Neural crest cell (in vitro differentiated cells): ENCODE data around the gene ALDH1B1. TPM values are rescaled to one million over a fixed set of nuclear protein-coding genes. Genes with fewer than 3 reads are reported as not detected.
"Not testable (repeated sequence)": the region's sequence is repeated elsewhere in the genome, so short reads cannot be mapped to it uniquely, and the experiment has no call there.

Source experiments
- DNase-seq: peaks from one replicate; pipeline ENCODE4 v3.0.0; 2021; ENCODE audit warnings: low read depth, mixed read lengths, low spot score
- H3K27ac Mint-ChIP-seq: one replicate; pipeline ENCODE4 v1.8.0; 2021; ENCODE audit warnings: mild to moderate bottlenecking, mixed read lengths; ENCODE audit not compliant: unreplicated experiment
- H3K27me3 Mint-ChIP-seq: 2 replicates; pipeline ENCODE4 v1.8.0; 2021; ENCODE audit warnings: low read depth, mild to moderate bottlenecking, mixed read lengths
- H3K36me3 Mint-ChIP-seq: 2 replicates; pipeline ENCODE4 v1.8.0; 2021; ENCODE audit warnings: low read depth, mild to moderate bottlenecking, mixed read lengths
- H3K4me1 Mint-ChIP-seq: 2 replicates; pipeline ENCODE4 v1.8.0; 2021; ENCODE audit warnings: mixed read lengths
- H3K4me3 Mint-ChIP-seq: one replicate; pipeline ENCODE4 v1.8.0; 2021; ENCODE audit warnings: mild to moderate bottlenecking, mixed read lengths
- H3K9me3 Mint-ChIP-seq: 2 replicates; pipeline ENCODE4 v1.8.0; 2021; ENCODE audit warnings: mixed read lengths
- total RNA-seq: library from RNA; stranded (reverse); gene quantifications from 2 replicates; pipeline ENCODE4 v1.2.1, GENCODE V29; 2021
- TF ChIP-seq, protein P1 (sequence below): fragments of 200-600 bp; sonication (generic); conservative IDR thresholded peaks from 2 replicates; pipeline ENCODE4 v1.5.0; 2021; ENCODE audit warnings: antibody characterized with exemption, mild to moderate bottlenecking

ALDH1B1 gene
- total RNA-seq, 1 donor from 2014 or later, result 32.9 TPM

DNA sequence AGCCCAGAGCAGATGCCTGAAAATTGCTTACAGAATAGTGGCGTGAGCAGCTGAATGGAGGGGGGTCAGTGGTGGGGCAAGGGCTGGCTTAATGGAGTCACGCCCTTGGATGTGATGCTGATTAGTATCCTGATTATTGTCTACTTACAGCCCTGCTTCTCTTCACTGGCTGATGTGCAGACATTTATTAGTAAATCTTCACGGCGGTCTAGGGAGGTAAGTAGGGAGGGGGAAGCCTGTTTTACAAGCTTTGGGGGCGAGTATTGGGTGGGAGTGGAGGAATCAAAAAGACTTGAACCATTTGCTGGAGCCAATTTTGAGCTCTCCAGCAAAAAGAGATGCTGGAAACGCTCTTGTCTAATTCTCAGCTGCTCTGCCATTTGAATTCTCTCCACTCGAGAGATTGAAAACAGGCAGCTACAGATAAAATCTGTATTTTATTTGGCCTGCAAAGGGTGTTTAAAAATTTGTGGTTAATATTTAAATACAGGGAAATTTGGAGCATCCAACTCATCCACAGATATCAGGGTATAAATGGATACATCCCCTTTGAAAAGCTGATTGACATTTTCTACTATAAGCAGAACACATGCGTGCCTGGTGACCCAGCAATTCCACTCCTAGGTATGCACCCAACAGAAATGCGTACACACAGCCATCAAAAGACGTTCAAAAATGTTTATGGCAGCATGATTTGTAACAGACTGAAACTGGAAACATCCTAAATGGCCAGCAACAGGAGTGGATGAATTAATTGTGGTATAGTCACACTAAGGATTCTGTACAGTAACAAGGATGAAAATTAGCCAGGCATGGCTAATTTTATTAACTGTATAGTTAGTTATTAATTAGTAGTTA lies 19.5 kb upstream of the ALDH1B1 start:
- no peak overlapping the region for H3K27ac Mint-ChIP-seq
- H3K4me3 Mint-ChIP-seq, result no peak overlapping the region
- peaks cover 15% of the 10 kb centered on the region for H3K27me3 Mint-ChIP-seq
- no peaks in the 10 kb centered on the region for H3K9me3 Mint-ChIP-seq
- TF ChIP-seq, protein P1, sequence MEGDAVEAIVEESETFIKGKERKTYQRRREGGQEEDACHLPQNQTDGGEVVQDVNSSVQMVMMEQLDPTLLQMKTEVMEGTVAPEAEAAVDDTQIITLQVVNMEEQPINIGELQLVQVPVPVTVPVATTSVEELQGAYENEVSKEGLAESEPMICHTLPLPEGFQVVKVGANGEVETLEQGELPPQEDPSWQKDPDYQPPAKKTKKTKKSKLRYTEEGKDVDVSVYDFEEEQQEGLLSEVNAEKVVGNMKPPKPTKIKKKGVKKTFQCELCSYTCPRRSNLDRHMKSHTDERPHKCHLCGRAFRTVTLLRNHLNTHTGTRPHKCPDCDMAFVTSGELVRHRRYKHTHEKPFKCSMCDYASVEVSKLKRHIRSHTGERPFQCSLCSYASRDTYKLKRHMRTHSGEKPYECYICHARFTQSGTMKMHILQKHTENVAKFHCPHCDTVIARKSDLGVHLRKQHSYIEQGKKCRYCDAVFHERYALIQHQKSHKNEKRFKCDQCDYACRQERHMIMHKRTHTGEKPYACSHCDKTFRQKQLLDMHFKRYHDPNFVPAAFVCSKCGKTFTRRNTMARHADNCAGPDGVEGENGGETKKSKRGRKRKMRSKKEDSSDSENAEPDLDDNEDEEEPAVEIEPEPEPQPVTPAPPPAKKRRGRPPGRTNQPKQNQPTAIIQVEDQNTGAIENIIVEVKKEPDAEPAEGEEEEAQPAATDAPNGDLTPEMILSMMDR, result no peak
- no peak for DNase-seq
- H3K36me3 Mint-ChIP-seq, result no peaks in the 10 kb centered on the region
- peaks cover 22% of the 10 kb centered on the region for H3K4me1 Mint-ChIP-seq

DNA sequence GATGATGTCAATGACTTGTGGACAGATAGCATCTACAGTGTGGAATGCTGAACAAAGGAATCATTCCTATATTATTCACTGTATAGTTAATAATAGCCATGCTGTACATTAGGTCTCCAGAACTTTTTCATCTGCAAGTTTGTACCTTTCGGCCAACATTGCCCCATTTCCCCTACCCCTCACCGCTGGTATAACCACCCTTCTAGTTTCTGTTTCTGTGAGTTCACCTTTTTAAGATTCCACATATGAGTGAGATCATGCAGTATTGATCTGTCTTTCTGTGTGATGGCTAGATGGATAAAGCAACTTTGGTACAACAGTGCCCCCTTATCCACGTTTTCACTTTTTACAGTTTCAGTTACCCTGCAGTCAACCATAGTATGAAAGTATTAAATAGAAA lies 18.8 kb upstream of the ALDH1B1 start:
- Mint-ChIP-seq H3K36me3 (no peaks in the 10 kb centered on the region), H3K27ac (no peak overlapping the region), H3K4me1 (peaks cover 25% of the 10 kb centered on the region), H3K27me3 (peaks cover 15% of the 10 kb centered on the region), H3K9me3 (no peaks in the 10 kb centered on the region), H3K4me3 (no peak overlapping the region)
- no peak for DNase-seq
- TF ChIP-seq, protein P1, result no peak

DNA sequence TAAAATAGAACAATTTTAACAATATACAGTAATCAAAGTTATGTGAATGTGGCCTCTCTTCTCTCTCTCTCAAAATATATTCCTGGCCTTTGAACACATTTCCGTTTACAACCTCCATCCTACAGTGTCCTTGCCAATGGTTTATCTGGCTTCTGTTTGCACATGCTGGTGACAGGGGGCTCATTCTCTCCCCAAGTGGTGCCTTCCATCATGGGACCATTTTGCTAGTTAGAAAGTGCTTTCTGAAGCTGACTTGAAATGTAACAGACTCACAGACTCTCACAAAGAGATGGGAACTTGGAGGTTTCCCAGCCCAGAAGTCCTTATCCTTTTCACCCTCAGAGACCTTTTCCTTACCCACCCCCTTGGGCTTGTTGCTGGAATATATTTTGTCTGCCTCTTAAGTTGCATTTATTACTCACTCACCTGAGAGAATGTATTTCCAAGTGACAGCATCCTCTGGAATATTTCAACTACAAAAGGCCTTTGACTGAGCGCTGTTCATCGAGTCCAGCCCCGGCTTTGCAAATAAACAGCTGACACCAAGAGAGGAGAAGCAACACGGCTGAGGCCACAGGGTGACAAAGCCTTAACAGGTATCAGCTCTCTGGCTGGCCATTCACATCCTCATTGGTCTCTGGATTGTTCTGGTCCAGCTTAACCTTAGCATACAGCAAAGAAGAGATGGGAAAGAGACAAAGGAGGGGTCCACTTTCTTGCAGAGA lies 17.5 kb upstream of the ALDH1B1 start:
- H3K27ac Mint-ChIP-seq, result peak overlapping the region; percentile 12
- H3K4me1 Mint-ChIP-seq, result peaks cover 25% of the 10 kb centered on the region
- H3K27me3 Mint-ChIP-seq, result peaks cover 12% of the 10 kb centered on the region
- H3K36me3 Mint-ChIP-seq, result no peaks in the 10 kb centered on the region
- DNase-seq, result no peak
- TF ChIP-seq, protein P1, result no peak
- no peaks in the 10 kb centered on the region for H3K9me3 Mint-ChIP-seq
- H3K4me3 Mint-ChIP-seq, result no peak overlapping the region

DNA sequence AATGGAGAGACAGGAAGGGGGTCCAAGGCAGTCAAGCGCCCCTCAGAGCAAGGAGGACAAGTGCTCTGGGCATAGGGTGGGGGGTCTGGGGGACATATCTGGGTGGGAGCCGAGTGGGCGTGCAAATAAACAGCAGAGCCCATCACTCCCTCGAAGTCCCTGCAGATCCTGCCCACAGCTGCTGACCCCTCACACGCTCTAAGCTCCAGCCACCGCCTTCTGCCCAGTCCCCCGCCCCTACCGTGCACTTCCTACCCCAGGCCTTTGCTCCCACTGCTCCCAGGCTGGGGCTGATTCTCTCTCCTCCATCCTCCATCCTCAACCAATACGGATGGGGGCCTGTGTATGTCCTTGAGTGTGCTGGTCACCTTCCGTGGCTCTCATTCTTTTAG lies 16.9 kb upstream of the ALDH1B1 start:
- Mint-ChIP-seq H3K27me3 (peaks cover 12% of the 10 kb centered on the region), H3K9me3 (no peaks in the 10 kb centered on the region), H3K36me3 (no peaks in the 10 kb centered on the region), H3K4me3 (no peak overlapping the region), H3K27ac (no peak overlapping the region), H3K4me1 (peaks cover 26% of the 10 kb centered on the region)
- TF ChIP-seq, protein P1, result no peak
- DNase-seq, result no peak

DNA sequence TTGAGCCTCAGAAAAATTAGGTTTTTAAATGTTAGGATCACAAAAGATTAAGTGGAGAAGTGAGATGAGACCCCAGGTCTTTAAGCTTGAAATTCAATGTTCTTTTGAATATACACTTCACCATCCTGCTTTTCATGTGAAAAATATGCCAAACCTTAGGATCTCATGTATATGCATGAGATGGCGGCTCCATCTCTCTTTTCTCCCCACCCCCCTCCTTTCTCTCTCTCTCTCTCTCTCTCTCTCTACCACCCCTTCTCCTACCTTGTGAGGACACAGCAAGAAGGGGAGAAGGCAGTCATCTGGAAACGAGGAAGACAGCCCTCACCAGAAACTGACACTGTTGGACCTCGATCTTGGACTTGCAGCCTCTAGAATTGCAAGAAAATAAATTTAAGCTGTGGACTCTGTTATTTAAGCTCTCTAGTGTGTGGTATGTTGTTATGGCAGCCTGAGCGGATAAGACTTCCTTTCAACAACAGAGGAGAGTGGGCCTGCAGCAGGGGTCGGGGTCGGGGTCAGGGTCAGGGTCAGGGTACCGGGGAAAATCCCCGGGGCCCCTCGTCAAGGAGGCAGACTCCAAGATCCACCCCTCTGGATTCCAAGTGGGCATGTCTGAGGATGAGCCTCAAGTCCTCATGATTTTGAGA lies 16.4 kb upstream of the ALDH1B1 start:
- H3K27ac Mint-ChIP-seq, result no peak overlapping the region
- TF ChIP-seq, protein P1, result no peak
- H3K27me3 Mint-ChIP-seq, result peaks cover 12% of the 10 kb centered on the region
- no peaks in the 10 kb centered on the region for H3K36me3 Mint-ChIP-seq
- H3K9me3 Mint-ChIP-seq, result no peaks in the 10 kb centered on the region
- no peak for DNase-seq
- H3K4me3 Mint-ChIP-seq, result peak overlapping the region; percentile 16
- H3K4me1 Mint-ChIP-seq, result peaks cover 32% of the 10 kb centered on the region

DNA sequence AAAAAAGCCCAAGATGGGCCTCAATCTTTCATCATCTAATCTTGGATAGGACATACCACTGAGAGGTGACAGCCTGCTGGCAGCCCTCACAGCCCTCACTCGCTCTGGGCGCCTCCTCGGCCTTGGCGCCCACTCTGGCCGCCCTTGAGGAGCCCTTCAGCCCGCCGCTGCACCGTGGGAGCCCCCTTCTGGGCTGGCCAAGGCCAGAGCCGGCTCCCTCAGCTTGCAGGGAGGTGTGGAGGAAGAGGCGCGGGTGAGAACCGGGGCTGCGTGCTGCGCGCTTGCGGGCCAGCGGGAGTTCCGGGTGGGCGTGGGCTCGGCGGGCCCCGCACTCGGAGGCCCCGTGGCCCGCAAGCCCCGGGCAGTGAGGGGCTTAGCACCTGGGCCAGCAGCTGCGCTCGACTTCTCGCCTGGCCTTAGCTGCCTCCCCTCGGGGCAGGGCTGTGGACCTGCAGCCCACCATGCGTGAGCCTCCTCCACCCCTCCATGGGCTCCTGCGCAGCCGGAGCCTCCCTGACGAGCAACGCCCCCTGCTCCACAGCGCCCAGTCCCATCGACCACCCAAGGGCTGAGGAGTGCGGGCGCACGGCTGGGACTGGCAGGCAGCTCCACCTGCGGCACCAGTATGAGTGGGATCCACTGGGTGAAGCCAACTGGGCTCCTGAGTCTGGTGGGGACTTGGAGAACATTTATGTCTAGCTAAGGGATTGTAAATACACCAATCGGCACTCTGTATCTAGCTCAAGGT lies 15.0 kb upstream of the ALDH1B1 start:
- not testable (repeated sequence) for H3K36me3 Mint-ChIP-seq, H3K27ac Mint-ChIP-seq, DNase-seq, H3K9me3 Mint-ChIP-seq, H3K27me3 Mint-ChIP-seq, H3K4me3 Mint-ChIP-seq
- H3K4me1 Mint-ChIP-seq, result peaks cover 37% of the 10 kb centered on the region
